Measurements from ENCODE around the gene IDUA.

DNA sequence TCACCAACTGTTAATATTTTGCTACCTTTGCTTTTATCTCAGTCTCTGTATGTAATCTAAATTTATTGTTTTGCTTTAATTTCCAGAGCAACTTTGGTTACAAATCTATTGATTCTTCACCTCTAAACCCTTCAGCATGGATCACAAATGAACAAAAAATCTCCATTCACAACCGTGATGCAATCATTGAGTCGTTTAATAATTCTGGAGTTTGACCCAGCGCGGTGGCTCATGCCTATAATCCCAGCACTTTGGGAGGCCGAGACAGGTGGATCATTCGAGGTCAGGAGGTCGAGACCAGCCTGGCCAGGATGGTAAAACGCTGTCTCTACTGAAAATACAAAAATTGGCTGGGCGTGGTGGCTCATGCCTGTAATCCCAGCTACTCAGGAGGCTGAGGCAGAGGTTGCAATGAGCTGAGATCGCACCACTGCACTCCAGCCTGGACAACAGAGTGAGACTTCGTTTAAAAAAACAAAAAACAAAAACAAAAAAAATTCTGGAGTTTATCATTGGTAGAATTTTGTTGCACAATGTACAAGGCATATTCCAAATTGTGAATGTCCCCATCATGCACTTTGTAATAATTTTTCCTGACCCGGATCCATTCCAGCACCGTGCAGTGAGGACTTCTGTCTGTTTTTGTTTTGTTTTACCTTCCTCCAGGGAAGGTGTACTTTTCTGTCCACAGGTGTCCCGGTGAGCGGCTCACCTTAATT is 2.3 kb upstream of the IDUA start:
- TF ChIP-seq, protein P1, sequence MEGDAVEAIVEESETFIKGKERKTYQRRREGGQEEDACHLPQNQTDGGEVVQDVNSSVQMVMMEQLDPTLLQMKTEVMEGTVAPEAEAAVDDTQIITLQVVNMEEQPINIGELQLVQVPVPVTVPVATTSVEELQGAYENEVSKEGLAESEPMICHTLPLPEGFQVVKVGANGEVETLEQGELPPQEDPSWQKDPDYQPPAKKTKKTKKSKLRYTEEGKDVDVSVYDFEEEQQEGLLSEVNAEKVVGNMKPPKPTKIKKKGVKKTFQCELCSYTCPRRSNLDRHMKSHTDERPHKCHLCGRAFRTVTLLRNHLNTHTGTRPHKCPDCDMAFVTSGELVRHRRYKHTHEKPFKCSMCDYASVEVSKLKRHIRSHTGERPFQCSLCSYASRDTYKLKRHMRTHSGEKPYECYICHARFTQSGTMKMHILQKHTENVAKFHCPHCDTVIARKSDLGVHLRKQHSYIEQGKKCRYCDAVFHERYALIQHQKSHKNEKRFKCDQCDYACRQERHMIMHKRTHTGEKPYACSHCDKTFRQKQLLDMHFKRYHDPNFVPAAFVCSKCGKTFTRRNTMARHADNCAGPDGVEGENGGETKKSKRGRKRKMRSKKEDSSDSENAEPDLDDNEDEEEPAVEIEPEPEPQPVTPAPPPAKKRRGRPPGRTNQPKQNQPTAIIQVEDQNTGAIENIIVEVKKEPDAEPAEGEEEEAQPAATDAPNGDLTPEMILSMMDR (IDR thresholded peaks at IDR 0.05): no peak
- no peak for TF ChIP-seq POLR2A (IDR thresholded peaks at IDR 0.05; ENCODE audit: low read depth)
- no peak for TF ChIP-seq POLR2AphosphoS5 (IDR thresholded peaks at IDR 0.05)
- TF ChIP-seq EP300 (IDR thresholded peaks at IDR 0.05): no peak
